ENCODE data around the gene TMC8. TPM values are rescaled to one million over a fixed set of nuclear protein-coding genes. Genes with fewer than 3 reads are reported as not detected.
"Not testable (repeated sequence)": the region's sequence is repeated elsewhere in the genome, so short reads cannot be mapped to it uniquely, and the experiment has no call there.

TMC8 gene
- total and polyA plus RNA-seq, 2 donors (not counting 1 experiment from before 2014, with no cell fraction given), result 0.02 TPM; not detected in 1

DNA sequence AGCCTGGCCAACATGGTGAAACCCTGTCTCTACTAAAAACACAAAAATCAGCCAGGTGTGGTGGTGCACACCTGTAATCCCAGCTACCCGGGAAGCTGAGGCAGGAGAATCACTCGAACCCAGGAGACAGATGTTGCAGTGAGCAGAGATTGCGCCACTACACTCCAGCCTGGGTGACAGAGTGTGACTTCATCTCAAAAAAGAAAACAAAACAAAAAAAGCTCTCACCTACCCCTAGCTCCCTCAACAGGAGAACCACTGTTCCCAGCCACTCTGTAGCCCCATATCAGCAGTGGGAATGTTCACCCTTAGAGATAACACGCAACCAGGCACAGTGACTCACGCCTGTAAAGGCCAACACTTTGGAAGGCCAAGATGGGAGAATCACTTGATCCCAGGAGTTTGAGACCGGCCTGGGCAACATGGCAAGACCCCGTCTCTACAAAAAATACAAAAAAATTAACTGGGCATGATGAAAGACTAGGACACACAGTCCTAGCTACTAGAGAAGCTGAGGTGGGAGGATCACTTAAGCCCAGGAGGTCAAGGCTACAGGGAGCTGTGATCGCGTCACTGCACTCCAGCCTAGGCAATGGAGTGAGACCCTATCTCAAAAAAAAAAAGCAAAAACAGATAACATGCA is 5.4 kb downstream of the TMC8 start:
- H3K36me3 ChIP-seq (ENCODE audit: control insufficient read depth, insufficient read depth, low read length), result no peaks in the 10 kb centered on the region
- H3K27ac ChIP-seq (ENCODE audit: insufficient read depth, low read length), result no peak overlapping the region
- no peak overlapping the region for H3K4me2 ChIP-seq (ENCODE audit: extremely low read depth, insufficient read depth, low read length)
- H2AFZ ChIP-seq (ENCODE audit: low read length), result no peak overlapping the region
- H4K20me1 ChIP-seq (ENCODE audit: control insufficient read depth, extremely low read depth, insufficient read depth, low read length), result no peaks in the 10 kb centered on the region
- no peaks in the 10 kb centered on the region for H3K4me1 ChIP-seq (ENCODE audit: control insufficient read depth, extremely low read depth, insufficient read depth, low read length)
- no peaks in the 10 kb centered on the region for H3K79me2 ChIP-seq (ENCODE audit: control insufficient read depth, insufficient read depth, low read length)
- no peak for DNase-seq (ENCODE audit: low read depth in 2 of 2)
- H3K9me3 ChIP-seq (ENCODE audit: control insufficient read depth, insufficient read depth, low read depth, low read length), result no peaks in the 10 kb centered on the region
- TF ChIP-seq EZH2 (IDR thresholded peaks at IDR 0.05; ENCODE audit: low read length, missing control alignments), result no peak
- TF ChIP-seq, protein P1, sequence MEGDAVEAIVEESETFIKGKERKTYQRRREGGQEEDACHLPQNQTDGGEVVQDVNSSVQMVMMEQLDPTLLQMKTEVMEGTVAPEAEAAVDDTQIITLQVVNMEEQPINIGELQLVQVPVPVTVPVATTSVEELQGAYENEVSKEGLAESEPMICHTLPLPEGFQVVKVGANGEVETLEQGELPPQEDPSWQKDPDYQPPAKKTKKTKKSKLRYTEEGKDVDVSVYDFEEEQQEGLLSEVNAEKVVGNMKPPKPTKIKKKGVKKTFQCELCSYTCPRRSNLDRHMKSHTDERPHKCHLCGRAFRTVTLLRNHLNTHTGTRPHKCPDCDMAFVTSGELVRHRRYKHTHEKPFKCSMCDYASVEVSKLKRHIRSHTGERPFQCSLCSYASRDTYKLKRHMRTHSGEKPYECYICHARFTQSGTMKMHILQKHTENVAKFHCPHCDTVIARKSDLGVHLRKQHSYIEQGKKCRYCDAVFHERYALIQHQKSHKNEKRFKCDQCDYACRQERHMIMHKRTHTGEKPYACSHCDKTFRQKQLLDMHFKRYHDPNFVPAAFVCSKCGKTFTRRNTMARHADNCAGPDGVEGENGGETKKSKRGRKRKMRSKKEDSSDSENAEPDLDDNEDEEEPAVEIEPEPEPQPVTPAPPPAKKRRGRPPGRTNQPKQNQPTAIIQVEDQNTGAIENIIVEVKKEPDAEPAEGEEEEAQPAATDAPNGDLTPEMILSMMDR (conservative IDR thresholded peaks at IDR 0.05 in 1 of 2, IDR thresholded peaks at IDR 0.05 in 1 of 2; ENCODE audit: low read depth in 1 of 2, low read length in 2 of 2), result no peak
- peaks cover 5% of the 10 kb centered on the region for H3K27me3 ChIP-seq (ENCODE audit: control insufficient read depth, insufficient read depth, low read length)
- no peak overlapping the region for H3K9ac ChIP-seq (ENCODE audit: insufficient read depth, low read length)
- no peak overlapping the region for H3K4me3 ChIP-seq (replicated peaks in 1 of 4; ENCODE audit: control extremely low read depth in 1 of 4, insufficient read depth in 1 of 4, low read depth in 3 of 4, low read length in 4 of 4)

DNA sequence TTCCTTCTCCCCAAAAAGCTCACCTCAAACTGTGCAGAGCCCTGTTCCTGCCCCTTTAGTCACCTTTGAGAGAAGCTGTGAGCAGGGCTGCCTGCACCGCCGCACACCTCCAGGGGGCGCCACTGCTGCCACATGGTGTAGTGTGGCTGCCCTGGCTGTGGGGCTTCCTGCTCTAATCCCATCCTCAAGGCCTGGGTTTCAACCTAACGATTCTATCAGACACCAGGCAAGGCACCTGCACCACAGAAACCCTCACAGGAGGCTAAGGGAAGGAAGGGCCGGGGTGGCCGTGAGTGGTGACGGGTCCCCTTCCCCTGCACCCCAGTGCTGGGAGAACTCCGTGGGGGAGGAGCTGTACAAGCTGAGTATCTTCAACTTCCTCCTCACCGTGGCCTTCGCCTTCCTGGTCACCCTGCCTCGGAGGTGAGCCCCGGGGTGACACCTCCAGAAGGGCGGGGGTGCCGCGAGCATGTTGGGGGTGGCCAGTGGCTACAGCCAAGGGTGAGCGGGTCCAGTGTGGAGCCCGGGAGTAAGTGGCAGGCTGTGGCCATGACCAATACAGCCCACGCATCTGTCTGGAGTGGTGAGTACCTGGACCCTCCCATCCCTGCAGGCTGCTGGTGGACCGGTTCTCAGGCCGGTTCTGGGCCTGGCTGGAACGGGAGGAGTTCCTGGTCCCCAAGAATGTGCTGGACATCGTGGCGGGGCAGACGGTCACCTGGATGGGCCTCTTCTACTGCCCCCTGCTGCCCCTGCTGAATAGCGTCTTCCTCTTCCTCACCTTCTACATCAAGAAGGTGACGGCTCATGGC is 7.0 kb downstream of the TMC8 start:
- Histone ChIP-seq H3K9ac (ENCODE audit: insufficient read depth, low read length) (no peak overlapping the region), H3K36me3 (ENCODE audit: control insufficient read depth, insufficient read depth, low read length) (no peaks in the 10 kb centered on the region), H3K79me2 (ENCODE audit: control insufficient read depth, insufficient read depth, low read length) (no peaks in the 10 kb centered on the region), H4K20me1 (ENCODE audit: control insufficient read depth, extremely low read depth, insufficient read depth, low read length) (no peaks in the 10 kb centered on the region), H3K4me3 (replicated peaks in 1 of 4; ENCODE audit: control extremely low read depth in 1 of 4, insufficient read depth in 1 of 4, low read depth in 3 of 4, low read length in 4 of 4) (no peak overlapping the region), H3K27ac (ENCODE audit: insufficient read depth, low read length) (no peak overlapping the region), H3K4me2 (ENCODE audit: extremely low read depth, insufficient read depth, low read length) (no peak overlapping the region), H2AFZ (ENCODE audit: low read length) (no peak overlapping the region), H3K27me3 (ENCODE audit: control insufficient read depth, insufficient read depth, low read length) (no peaks in the 10 kb centered on the region), H3K9me3 (ENCODE audit: control insufficient read depth, insufficient read depth, low read depth, low read length) (no peaks in the 10 kb centered on the region), H3K4me1 (ENCODE audit: control insufficient read depth, extremely low read depth, insufficient read depth, low read length) (peaks cover 5% of the 10 kb centered on the region)
- DNase-seq (ENCODE audit: low read depth in 2 of 2), result no peak
- no peak for TF ChIP-seq EZH2 (IDR thresholded peaks at IDR 0.05; ENCODE audit: low read length, missing control alignments)
- TF ChIP-seq, protein P1 (conservative IDR thresholded peaks at IDR 0.05 in 1 of 2, IDR thresholded peaks at IDR 0.05 in 1 of 2; ENCODE audit: low read depth in 1 of 2, low read length in 2 of 2), result peak; percentile 22 to 40

DNA sequence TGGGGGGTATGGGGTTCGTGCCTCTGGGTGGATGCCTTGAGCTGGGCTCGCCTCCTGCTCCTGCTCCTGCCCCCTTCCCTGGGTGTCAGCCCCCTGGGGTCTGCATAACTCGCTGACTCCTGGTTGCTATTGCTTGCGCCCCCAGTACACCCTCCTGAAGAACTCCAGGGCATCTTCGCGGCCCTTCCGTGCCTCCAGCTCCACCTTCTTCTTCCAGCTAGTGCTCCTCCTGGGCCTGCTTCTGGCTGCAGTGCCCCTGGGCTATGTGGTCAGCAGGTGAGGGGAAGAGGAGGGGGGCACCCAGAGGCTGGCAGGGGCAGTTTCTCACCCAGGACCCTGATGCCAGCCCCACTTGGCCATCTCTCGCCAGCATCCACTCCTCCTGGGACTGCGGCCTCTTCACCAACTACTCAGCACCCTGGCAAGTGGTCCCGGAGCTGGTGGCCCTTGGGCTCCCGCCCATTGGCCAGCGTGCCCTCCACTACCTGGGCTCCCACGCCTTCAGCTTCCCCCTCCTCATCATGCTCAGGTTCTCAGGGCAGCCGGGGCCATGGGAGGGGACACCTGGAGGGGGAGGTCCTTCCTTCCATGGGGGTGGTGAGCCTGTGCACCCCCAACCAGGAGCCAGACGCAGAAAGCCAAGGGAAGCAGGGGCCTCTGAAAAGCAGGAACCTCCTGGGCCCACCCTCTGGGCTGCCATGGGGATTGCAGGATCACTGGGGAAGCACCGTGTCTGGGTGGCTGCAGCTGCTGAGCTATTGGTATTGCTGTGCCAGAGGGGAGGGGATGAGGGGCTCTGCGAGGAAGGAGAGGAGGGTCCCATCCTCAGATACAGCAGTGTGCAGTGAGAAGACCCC is 7.9 kb downstream of the TMC8 start:
- Histone ChIP-seq H3K4me2 (ENCODE audit: extremely low read depth, insufficient read depth, low read length) (no peak overlapping the region), H4K20me1 (ENCODE audit: control insufficient read depth, extremely low read depth, insufficient read depth, low read length) (no peaks in the 10 kb centered on the region), H3K36me3 (ENCODE audit: control insufficient read depth, insufficient read depth, low read length) (no peaks in the 10 kb centered on the region), H3K9ac (ENCODE audit: insufficient read depth, low read length) (no peak overlapping the region), H2AFZ (ENCODE audit: low read length) (no peak overlapping the region), H3K79me2 (ENCODE audit: control insufficient read depth, insufficient read depth, low read length) (no peaks in the 10 kb centered on the region), H3K27ac (ENCODE audit: insufficient read depth, low read length) (no peak overlapping the region), H3K4me1 (ENCODE audit: control insufficient read depth, extremely low read depth, insufficient read depth, low read length) (peaks cover 5% of the 10 kb centered on the region), H3K9me3 (ENCODE audit: control insufficient read depth, insufficient read depth, low read depth, low read length) (no peaks in the 10 kb centered on the region), H3K27me3 (ENCODE audit: control insufficient read depth, insufficient read depth, low read length) (no peaks in the 10 kb centered on the region), H3K4me3 (replicated peaks in 1 of 4; ENCODE audit: control extremely low read depth in 1 of 4, insufficient read depth in 1 of 4, low read depth in 3 of 4, low read length in 4 of 4) (no peak overlapping the region)
- TF ChIP-seq, protein P1 (conservative IDR thresholded peaks at IDR 0.05 in 1 of 2, IDR thresholded peaks at IDR 0.05 in 1 of 2; ENCODE audit: low read depth in 1 of 2, low read length in 2 of 2), result no peak
- no peak for TF ChIP-seq EZH2 (IDR thresholded peaks at IDR 0.05; ENCODE audit: low read length, missing control alignments)
- DNase-seq (ENCODE audit: low read depth in 2 of 2), result no peak

DNA sequence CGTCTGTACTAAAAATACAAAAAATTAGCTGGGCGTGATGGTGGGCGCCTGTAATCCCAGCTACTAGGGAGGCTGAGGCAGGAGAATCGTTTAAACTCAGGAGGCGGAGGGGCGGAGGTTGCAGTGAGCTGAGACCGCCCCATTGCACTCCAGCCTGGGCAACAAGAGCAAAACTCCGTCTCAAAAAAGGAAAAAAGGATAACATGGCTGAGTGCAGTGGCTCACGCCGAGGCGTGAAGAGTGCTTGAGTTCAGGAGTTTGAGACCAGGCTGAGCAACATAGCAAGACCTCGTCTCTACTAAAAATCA is 9.2 kb downstream of the TMC8 start:
- H3K4me3 ChIP-seq (replicated peaks in 1 of 4; ENCODE audit: control extremely low read depth in 1 of 4, insufficient read depth in 1 of 4, low read depth in 3 of 4, low read length in 4 of 4); H3K27ac ChIP-seq (ENCODE audit: insufficient read depth, low read length); H2AFZ ChIP-seq (ENCODE audit: low read length); H3K36me3 ChIP-seq (ENCODE audit: control insufficient read depth, insufficient read depth, low read length); H3K9ac ChIP-seq (ENCODE audit: insufficient read depth, low read length); DNase-seq (ENCODE audit: low read depth in 2 of 2); H3K27me3 ChIP-seq (ENCODE audit: control insufficient read depth, insufficient read depth, low read length); H3K79me2 ChIP-seq (ENCODE audit: control insufficient read depth, insufficient read depth, low read length); H3K9me3 ChIP-seq (ENCODE audit: control insufficient read depth, insufficient read depth, low read depth, low read length); H3K4me2 ChIP-seq (ENCODE audit: extremely low read depth, insufficient read depth, low read length); H4K20me1 ChIP-seq (ENCODE audit: control insufficient read depth, extremely low read depth, insufficient read depth, low read length): not testable (repeated sequence)
- H3K4me1 ChIP-seq (ENCODE audit: control insufficient read depth, extremely low read depth, insufficient read depth, low read length), result peaks cover 16% of the 10 kb centered on the region

Measured in fibroblast of lung (primary cell).